Measurements from ENCODE around the gene AGBL3.

GRCh38 chr7:135077642-135078041 is 91.3 kb downstream of the AGBL3 start:
- TF ChIP-seq EZH2phosphoT487 (IDR thresholded peaks at IDR 0.05) (no peak), CTCF (IDR thresholded peaks at IDR 0.05) (no peak)
